ENCODE results near the gene ITPR1.

The ITPR1 gene

DNA sequence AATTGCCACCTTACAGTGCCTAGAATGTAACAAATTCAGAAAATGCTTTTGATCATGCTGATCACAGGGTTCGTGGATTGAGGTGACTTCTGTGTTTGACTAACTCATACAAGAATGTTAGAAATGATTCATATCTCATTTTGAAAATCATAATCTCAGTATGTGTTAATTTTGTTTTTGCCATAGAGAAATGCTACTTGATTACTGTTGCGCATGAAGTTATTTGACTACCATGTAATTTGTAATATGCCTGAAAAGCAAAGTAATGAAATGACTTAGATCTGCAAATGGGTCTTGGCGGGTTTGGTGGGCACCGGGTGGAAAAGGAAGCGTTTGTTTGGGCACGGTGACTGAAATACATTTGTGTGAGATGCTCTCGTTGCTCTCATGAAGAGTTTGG is 312.5 kb downstream of the ITPR1 start:
- DNase-seq, result no peak
- peaks cover 7% of the 10 kb centered on the region; the same call in 1 of the 2 replicates for H3K36me3 ChIP-seq
- no peaks in the 10 kb centered on the region for H3K9me3 ChIP-seq
- H3K4me3 ChIP-seq (ENCODE audit: low read depth, low read length), result no peak overlapping the region
- TF ChIP-seq, protein P1, sequence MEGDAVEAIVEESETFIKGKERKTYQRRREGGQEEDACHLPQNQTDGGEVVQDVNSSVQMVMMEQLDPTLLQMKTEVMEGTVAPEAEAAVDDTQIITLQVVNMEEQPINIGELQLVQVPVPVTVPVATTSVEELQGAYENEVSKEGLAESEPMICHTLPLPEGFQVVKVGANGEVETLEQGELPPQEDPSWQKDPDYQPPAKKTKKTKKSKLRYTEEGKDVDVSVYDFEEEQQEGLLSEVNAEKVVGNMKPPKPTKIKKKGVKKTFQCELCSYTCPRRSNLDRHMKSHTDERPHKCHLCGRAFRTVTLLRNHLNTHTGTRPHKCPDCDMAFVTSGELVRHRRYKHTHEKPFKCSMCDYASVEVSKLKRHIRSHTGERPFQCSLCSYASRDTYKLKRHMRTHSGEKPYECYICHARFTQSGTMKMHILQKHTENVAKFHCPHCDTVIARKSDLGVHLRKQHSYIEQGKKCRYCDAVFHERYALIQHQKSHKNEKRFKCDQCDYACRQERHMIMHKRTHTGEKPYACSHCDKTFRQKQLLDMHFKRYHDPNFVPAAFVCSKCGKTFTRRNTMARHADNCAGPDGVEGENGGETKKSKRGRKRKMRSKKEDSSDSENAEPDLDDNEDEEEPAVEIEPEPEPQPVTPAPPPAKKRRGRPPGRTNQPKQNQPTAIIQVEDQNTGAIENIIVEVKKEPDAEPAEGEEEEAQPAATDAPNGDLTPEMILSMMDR (IDR thresholded peaks at IDR 0.05; ENCODE audit: low read depth, low read length), result no peak
- no peaks in the 10 kb centered on the region for H3K27me3 ChIP-seq
- H3K4me1 ChIP-seq, result no peaks in the 10 kb centered on the region

DNA sequence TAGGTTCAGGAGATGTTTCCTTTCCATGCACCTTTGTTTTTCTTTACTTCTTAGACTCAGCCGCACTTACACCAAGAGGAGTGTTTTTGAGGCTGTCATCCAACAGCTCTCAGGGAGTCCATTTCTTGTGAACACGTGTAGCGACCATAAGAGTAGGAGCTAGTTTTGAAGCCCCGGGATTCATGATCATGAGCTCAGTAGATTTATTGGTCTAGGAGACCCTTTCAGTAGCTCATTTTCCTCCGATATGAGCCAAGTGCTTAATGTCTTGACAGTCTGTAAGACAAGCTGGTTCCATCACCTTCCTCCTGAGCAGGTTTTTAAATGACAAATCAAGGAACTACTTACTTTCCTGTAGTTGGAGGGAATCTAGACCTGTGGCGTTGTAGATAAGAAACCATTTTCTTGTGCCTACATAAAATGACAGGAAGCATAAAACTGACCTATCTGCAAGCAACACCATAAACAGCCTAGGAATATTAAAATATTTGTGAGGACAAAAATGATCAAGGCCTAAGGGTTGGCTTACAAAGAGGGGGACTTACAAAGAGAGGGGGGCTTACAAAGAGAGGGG is 313.5 kb downstream of the ITPR1 start:
- H3K36me3 ChIP-seq, result peaks cover 7% of the 10 kb centered on the region
- TF ChIP-seq, protein P1 (IDR thresholded peaks at IDR 0.05; ENCODE audit: low read depth, low read length), result no peak
- no peaks in the 10 kb centered on the region for H3K4me1 ChIP-seq
- H3K9me3 ChIP-seq, result no peaks in the 10 kb centered on the region
- no peak for DNase-seq
- no peak overlapping the region for H3K4me3 ChIP-seq (ENCODE audit: low read depth, low read length)
- no peaks in the 10 kb centered on the region for H3K27me3 ChIP-seq

DNA sequence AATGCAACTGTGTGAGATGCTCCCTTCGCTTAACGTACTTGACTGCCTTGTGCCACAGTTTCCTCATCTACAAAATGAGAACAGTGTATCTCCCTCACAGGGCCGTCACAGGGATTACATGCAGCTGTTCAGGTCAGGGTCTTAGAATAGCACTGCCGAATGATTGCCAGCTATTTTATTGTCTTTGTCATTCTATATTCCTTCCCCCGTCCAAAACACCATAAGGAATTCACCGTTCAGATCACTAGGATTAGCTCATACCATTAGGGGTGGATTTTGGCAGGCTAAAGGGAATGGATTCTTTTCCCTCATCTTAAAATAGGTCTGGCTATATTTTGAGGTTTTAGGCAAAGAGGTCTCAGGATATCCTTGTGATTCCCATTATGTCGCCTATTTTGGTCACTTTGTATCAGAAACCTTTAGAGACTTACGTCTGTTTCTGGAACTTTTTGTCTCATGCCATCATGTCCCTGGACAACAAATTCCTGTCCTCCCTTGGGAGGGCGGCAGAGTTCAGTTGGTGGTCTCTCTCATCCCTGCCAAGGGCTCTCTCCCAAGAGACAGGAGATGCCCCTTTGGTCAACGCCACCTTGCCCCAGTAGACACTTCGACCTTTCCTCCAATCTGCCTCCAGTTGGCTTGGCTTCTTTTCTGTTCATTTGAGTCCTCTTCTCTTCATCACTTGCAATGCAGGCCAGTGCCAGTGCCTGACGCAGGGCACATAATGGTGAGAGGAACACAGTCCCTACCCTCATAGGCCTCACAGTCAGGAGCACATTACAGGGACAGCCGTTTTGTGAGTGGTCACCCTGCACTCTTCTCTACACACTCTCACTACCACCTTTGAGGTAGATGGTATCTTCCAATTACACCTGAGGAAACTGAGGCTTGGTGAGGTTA is 314.5 kb downstream of the ITPR1 start:
- DNase-seq, result no peak
- Histone ChIP-seq H3K27me3 (no peaks in the 10 kb centered on the region), H3K36me3 (peaks cover 8% of the 10 kb centered on the region), H3K4me1 (no peaks in the 10 kb centered on the region), H3K9me3 (no peaks in the 10 kb centered on the region), H3K4me3 (ENCODE audit: low read depth, low read length) (no peak overlapping the region)
- TF ChIP-seq, protein P1 (IDR thresholded peaks at IDR 0.05; ENCODE audit: low read depth, low read length), result no peak

DNA sequence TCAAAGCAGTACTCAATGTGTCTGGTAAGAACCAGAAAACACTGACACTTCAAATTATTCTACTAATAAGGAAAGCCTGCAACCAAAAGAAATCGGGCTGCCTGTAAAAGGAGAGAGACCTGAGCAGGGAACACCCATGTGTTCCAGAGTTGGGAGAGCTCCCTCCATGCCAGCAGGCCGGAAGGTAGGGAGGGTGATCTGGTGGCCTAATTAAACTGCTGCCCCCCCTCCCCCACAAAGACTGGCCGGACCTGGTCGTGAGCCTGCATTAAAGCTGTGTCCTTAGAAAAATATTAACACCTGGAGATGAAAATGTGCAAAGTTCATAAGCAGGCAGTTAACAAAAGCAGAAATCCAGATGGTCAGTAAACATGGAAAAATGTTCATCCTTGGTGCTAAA is 315.5 kb downstream of the ITPR1 start:
- TF ChIP-seq, protein P1 (IDR thresholded peaks at IDR 0.05; ENCODE audit: low read depth, low read length), result no peak
- no peaks in the 10 kb centered on the region for H3K27me3 ChIP-seq
- no peaks in the 10 kb centered on the region for H3K9me3 ChIP-seq
- no peak overlapping the region for H3K4me3 ChIP-seq (ENCODE audit: low read depth, low read length)
- DNase-seq, result no peak
- H3K36me3 ChIP-seq, result peaks cover 9% of the 10 kb centered on the region
- no peaks in the 10 kb centered on the region for H3K4me1 ChIP-seq

DNA sequence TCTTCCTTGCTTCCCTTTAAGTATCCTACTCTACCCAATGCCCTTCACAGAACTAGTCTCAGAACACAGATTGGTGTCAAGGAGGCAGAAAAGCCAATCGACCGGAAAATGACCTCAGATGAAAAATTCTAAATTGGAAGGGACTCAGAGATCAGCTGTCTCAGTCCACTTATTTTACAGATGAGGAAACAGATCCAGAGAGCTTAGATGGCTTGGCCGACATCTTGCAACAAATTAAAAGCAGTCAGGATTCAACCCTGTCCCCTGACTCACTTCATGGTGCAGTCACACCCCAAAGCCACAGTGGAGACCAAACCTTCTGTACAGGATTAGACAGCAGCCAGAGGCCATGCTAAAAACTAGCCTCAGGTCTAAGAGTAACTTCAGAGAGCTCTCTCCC is 316.8 kb downstream of the ITPR1 start:
- TF ChIP-seq, protein P1 (IDR thresholded peaks at IDR 0.05; ENCODE audit: low read depth, low read length), result no peak
- H3K4me3 ChIP-seq (ENCODE audit: low read depth, low read length), result no peak overlapping the region
- no peak for DNase-seq
- no peaks in the 10 kb centered on the region for H3K4me1 ChIP-seq
- no peaks in the 10 kb centered on the region for H3K9me3 ChIP-seq
- H3K27me3 ChIP-seq, result no peaks in the 10 kb centered on the region
- H3K36me3 ChIP-seq, result peaks cover 9% of the 10 kb centered on the region

DNA sequence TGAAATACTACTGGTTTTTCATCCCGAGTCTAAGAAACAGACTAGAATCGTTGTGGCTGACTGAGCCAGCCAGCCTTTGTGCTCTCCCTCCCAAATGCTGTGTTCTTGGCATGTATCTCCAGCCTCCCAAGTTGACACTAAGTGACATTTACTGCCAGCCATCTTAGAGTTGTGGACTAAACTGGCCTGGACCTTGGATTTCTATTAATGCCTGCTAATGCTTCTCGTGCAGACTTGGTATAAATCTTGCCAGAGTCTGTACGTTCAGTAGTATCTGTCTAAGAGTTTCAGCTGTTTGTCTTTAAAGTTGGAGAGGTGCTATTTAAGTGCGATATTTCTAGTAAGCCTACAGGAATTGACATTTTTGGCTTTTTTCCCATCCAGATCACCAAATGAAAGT is 319.4 kb downstream of the ITPR1 start:
- H3K4me3 ChIP-seq (ENCODE audit: low read depth, low read length), result no peak overlapping the region
- TF ChIP-seq, protein P1 (IDR thresholded peaks at IDR 0.05; ENCODE audit: low read depth, low read length), result no peak
- no peak for DNase-seq
- H3K4me1 ChIP-seq, result no peaks in the 10 kb centered on the region
- peaks cover 28% of the 10 kb centered on the region for H3K36me3 ChIP-seq
- H3K27me3 ChIP-seq, result no peaks in the 10 kb centered on the region
- no peaks in the 10 kb centered on the region for H3K9me3 ChIP-seq
